ENCODE data around the gene PABPC3. TPM values are rescaled to one million over a fixed set of nuclear protein-coding genes. Genes with fewer than 3 reads are reported as not detected.

PABPC3 gene
- polyA plus RNA-seq, 1 of the 3 experiments (the other 2 are of a cell fraction), result 0.02 TPM

DNA sequence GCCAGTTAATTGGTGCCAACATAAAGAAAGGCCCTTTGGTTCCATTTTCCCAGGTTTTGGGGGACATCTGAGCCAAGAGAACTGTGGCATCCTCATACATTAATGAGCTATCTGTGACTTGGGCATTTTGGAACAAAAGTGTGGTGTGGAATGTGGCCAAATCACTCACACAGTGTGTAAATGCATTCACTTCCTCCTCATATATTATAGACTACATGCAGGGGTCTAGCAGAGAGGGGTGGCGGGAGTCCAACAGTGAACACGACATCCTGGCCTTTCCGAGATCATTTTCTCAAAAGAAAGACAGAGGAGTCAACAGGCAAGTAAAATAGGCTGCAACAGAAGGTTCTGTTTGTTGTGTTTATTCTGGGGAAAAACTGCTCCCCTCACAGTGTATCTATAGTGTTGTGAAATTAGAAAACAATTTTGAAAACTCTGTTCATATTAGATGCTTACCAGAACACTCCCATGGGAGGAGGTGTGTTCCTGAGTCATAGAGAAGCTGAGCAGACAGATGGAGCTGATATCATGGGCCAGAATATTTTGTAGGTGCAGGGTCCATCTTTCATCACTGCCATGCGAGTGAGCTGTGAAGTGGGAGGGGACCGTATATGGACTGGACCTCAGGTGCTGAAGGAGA is 36.9 kb downstream of the PABPC3 start:
- Histone ChIP-seq H3K9me3 (no peaks in the 10 kb centered on the region), H3K36me3 (replicated peaks in 1 of 2; ENCODE audit: control insufficient read depth in 1 of 2, insufficient read depth in 2 of 2, low read length in 1 of 2) (no peaks in the 10 kb centered on the region), H3K4me2 (no peak overlapping the region), H3K79me2 (ENCODE audit: insufficient read depth) (no peaks in the 10 kb centered on the region), H3K9me2 (no peaks in the 10 kb centered on the region), H3F3A (replicated peaks; ENCODE audit: insufficient read depth) (no peaks in the 10 kb centered on the region), H2AFZ (ENCODE audit: low read depth) (no peak overlapping the region), H4K20me1 (ENCODE audit: insufficient read depth) (no peaks in the 10 kb centered on the region), H3K4me3 (ENCODE audit: low read depth in 2 of 2, low read length in 1 of 2) (no peak overlapping the region), H3K27ac (ENCODE audit: low read depth in 2 of 2, low read length in 1 of 2) (no peak overlapping the region), H3K27me3 (ENCODE audit: insufficient read depth) (no peaks in the 10 kb centered on the region; the same call in 1 of the 2 replicates), H3K9ac (no peak overlapping the region), H3K4me1 (ENCODE audit: control insufficient read depth in 1 of 2, insufficient read depth in 2 of 2, low read depth in 1 of 2, low read length in 1 of 2) (no peaks in the 10 kb centered on the region)
- ChIA-PET CTCF (interaction anchor here (2.4 kb wide), 1 partner anchor 19 kb away, joined by 7 read pairs; no protein-coding TSS in a partner anchor), POLR2A (no interaction called here)
- 12% methylated on average over 5 of the region's 5 CpGs for WGBS (ENCODE audit: low lambda C conversion rate)
- TF ChIP-seq TEAD4 (IDR thresholded peaks at IDR 0.05; ENCODE audit: borderline replicate concordance, insufficient read depth) (no peak), MXI1 (IDR thresholded peaks at IDR 0.05; ENCODE audit: low read depth, low read length) (no peak), JUND (IDR thresholded peaks at IDR 0.05) (no peak), EP300 (IDR thresholded peaks at IDR 0.05; ENCODE audit: borderline replicate concordance in 1 of 2, low read depth in 1 of 2, low read length in 1 of 2) (no peak), CHD2 (IDR thresholded peaks at IDR 0.05; ENCODE audit: low read length, partially characterized antibody) (no peak)
- TF ChIP-seq, protein P1, sequence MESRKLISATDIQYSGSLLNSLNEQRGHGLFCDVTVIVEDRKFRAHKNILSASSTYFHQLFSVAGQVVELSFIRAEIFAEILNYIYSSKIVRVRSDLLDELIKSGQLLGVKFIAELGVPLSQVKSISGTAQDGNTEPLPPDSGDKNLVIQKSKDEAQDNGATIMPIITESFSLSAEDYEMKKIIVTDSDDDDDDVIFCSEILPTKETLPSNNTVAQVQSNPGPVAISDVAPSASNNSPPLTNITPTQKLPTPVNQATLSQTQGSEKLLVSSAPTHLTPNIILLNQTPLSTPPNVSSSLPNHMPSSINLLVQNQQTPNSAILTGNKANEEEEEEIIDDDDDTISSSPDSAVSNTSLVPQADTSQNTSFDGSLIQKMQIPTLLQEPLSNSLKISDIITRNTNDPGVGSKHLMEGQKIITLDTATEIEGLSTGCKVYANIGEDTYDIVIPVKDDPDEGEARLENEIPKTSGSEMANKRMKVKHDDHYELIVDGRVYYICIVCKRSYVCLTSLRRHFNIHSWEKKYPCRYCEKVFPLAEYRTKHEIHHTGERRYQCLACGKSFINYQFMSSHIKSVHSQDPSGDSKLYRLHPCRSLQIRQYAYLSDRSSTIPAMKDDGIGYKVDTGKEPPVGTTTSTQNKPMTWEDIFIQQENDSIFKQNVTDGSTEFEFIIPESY (IDR thresholded peaks at IDR 0.05; ENCODE audit: borderline replicate concordance, low read depth), result no peak
- TF ChIP-seq, protein P2, sequence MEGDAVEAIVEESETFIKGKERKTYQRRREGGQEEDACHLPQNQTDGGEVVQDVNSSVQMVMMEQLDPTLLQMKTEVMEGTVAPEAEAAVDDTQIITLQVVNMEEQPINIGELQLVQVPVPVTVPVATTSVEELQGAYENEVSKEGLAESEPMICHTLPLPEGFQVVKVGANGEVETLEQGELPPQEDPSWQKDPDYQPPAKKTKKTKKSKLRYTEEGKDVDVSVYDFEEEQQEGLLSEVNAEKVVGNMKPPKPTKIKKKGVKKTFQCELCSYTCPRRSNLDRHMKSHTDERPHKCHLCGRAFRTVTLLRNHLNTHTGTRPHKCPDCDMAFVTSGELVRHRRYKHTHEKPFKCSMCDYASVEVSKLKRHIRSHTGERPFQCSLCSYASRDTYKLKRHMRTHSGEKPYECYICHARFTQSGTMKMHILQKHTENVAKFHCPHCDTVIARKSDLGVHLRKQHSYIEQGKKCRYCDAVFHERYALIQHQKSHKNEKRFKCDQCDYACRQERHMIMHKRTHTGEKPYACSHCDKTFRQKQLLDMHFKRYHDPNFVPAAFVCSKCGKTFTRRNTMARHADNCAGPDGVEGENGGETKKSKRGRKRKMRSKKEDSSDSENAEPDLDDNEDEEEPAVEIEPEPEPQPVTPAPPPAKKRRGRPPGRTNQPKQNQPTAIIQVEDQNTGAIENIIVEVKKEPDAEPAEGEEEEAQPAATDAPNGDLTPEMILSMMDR (IDR thresholded peaks at IDR 0.05), result no peak
- DNase-seq, result no peak

DNA sequence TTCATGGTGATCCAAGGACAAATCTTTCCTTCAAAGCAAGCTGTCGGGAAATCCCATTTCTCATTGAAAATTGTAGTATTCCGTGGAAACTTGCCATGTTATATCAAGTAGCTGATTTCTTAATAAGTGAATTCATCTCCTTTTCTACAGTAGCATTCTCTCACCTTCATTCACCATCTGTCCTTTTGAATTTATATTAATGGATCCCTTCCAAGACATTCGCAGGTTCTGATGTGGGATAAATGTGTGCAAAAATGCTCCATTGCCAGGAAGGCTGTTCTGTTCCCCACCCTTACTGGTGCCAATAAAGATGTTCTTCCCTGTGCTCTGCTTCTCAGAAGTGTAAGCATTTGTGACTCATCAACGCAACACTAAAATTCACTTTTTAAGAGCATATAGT is 40.0 kb downstream of the PABPC3 start:
- no peaks in the 10 kb centered on the region for H3K9me3 ChIP-seq
- H3K9ac ChIP-seq, result no peak overlapping the region
- no peaks in the 10 kb centered on the region for H3F3A ChIP-seq (replicated peaks; ENCODE audit: insufficient read depth)
- ChIA-PET POLR2A (no interaction called here), CTCF (no interaction called here)
- H3K79me2 ChIP-seq (ENCODE audit: insufficient read depth), result no peaks in the 10 kb centered on the region
- H3K27ac ChIP-seq (ENCODE audit: low read depth in 2 of 2, low read length in 1 of 2), result no peak overlapping the region
- 38% methylated on average over 4 of the region's 4 CpGs for whole genome bisulfite sequencing (ENCODE audit: low lambda C conversion rate)
- no peaks in the 10 kb centered on the region for H3K9me2 ChIP-seq
- H2AFZ ChIP-seq (ENCODE audit: low read depth), result no peak overlapping the region
- no peaks in the 10 kb centered on the region for H4K20me1 ChIP-seq (ENCODE audit: insufficient read depth)
- H3K4me3 ChIP-seq (ENCODE audit: low read depth in 2 of 2, low read length in 1 of 2), result no peak overlapping the region
- H3K27me3 ChIP-seq (ENCODE audit: insufficient read depth), result peaks cover 4% of the 10 kb centered on the region; the same call in 1 of the 2 replicates
- TF ChIP-seq, protein P3, sequence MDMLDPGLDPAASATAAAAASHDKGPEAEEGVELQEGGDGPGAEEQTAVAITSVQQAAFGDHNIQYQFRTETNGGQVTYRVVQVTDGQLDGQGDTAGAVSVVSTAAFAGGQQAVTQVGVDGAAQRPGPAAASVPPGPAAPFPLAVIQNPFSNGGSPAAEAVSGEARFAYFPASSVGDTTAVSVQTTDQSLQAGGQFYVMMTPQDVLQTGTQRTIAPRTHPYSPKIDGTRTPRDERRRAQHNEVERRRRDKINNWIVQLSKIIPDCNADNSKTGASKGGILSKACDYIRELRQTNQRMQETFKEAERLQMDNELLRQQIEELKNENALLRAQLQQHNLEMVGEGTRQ (IDR thresholded peaks at IDR 0.05; ENCODE audit: borderline replicate concordance, low read depth, low read length), result no peak
- TF ChIP-seq, protein P4, sequence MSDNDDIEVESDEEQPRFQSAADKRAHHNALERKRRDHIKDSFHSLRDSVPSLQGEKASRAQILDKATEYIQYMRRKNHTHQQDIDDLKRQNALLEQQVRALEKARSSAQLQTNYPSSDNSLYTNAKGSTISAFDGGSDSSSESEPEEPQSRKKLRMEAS (IDR thresholded peaks at IDR 0.05; ENCODE audit: low read depth), result no peak
- TF ChIP-seq FOXM1 (IDR thresholded peaks at IDR 0.05; ENCODE audit: low read depth), result no peak
- H3K4me2 ChIP-seq, result no peak overlapping the region
- H3K36me3 ChIP-seq (replicated peaks in 1 of 2; ENCODE audit: control insufficient read depth in 1 of 2, insufficient read depth in 2 of 2, low read length in 1 of 2), result no peaks in the 10 kb centered on the region
- H3K4me1 ChIP-seq (ENCODE audit: control insufficient read depth in 1 of 2, insufficient read depth in 2 of 2, low read depth in 1 of 2, low read length in 1 of 2), result no peaks in the 10 kb centered on the region
- DNase-seq, result no peak
